Hepatocyte (in vitro differentiated cells): ENCODE data around the gene MCMBP.

Source experiments
- EZH2 ChIP-seq: fragments of 200-600 bp; sonication (generic); IDR thresholded peaks from 2 replicates; pipeline ENCODE4 v1.6.1; 2016; ENCODE audit warnings: antibody characterized with exemption, mild to moderate bottlenecking, borderline replicate concordance
- EZH2phosphoT487 ChIP-seq: fragments of 200-600 bp; sonication (generic); IDR thresholded peaks from one replicate; pipeline ENCODE4 v1.6.1; 2018; ENCODE audit warnings: antibody characterized with exemption, mild to moderate bottlenecking, low read depth, moderate library complexity; ENCODE audit not compliant: unreplicated experiment, severe bottlenecking
- TF ChIP-seq, protein P1 (sequence below): fragments of 200-600 bp; sonication (generic); IDR thresholded peaks from 2 replicates; pipeline ENCODE4 v1.5.1; 2016; ENCODE audit warnings: antibody characterized with exemption, mild to moderate bottlenecking; ENCODE audit not compliant: poor library complexity

- TF ChIP-seq, protein P1, sequence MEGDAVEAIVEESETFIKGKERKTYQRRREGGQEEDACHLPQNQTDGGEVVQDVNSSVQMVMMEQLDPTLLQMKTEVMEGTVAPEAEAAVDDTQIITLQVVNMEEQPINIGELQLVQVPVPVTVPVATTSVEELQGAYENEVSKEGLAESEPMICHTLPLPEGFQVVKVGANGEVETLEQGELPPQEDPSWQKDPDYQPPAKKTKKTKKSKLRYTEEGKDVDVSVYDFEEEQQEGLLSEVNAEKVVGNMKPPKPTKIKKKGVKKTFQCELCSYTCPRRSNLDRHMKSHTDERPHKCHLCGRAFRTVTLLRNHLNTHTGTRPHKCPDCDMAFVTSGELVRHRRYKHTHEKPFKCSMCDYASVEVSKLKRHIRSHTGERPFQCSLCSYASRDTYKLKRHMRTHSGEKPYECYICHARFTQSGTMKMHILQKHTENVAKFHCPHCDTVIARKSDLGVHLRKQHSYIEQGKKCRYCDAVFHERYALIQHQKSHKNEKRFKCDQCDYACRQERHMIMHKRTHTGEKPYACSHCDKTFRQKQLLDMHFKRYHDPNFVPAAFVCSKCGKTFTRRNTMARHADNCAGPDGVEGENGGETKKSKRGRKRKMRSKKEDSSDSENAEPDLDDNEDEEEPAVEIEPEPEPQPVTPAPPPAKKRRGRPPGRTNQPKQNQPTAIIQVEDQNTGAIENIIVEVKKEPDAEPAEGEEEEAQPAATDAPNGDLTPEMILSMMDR, result no peak
- no peak for TF ChIP-seq EZH2phosphoT487
- TF ChIP-seq EZH2, result no peak
These were observed 19.1 kb downstream of the MCMBP start for GRCh38 chr10:119853574-119853973.
